NB4 (cell line): Measurements from ENCODE around the gene NUP62.
A peak's percentile ranks its signal among the peaks of the same experiment; 100 is the strongest.

Source experiments
- DNase-seq: peaks from one replicate; pipeline ENCODE4 v3.0.0; 2010; ENCODE audit warnings: low read depth
- H3K4me3 ChIP-seq: one replicate; pipeline ENCODE4 v1.5.1; 2011; ENCODE audit warnings: mild to moderate bottlenecking, low read depth, low read length, moderate library complexity
- MYC ChIP-seq: IDR thresholded peaks from 2 replicates; pipeline ENCODE4 v1.6.1; 2011; ENCODE audit warnings: low read depth, low read length
- POLR2A ChIP-seq: IDR thresholded peaks from 2 replicates; pipeline ENCODE4 v1.6.1; 2011; ENCODE audit warnings: mild to moderate bottlenecking; ENCODE audit not compliant: insufficient read length; ENCODE audit errors: extremely low read depth
- TF ChIP-seq, protein P1 (sequence below): IDR thresholded peaks from one replicate; pipeline ENCODE4 v1.5.1; 2012; ENCODE audit warnings: low read depth, low read length
- TF ChIP-seq, protein P2 (sequence below): IDR thresholded peaks from 2 replicates; pipeline ENCODE4 v1.6.1; 2011; ENCODE audit warnings: low read depth, low read length

The NUP62 gene

DNA sequence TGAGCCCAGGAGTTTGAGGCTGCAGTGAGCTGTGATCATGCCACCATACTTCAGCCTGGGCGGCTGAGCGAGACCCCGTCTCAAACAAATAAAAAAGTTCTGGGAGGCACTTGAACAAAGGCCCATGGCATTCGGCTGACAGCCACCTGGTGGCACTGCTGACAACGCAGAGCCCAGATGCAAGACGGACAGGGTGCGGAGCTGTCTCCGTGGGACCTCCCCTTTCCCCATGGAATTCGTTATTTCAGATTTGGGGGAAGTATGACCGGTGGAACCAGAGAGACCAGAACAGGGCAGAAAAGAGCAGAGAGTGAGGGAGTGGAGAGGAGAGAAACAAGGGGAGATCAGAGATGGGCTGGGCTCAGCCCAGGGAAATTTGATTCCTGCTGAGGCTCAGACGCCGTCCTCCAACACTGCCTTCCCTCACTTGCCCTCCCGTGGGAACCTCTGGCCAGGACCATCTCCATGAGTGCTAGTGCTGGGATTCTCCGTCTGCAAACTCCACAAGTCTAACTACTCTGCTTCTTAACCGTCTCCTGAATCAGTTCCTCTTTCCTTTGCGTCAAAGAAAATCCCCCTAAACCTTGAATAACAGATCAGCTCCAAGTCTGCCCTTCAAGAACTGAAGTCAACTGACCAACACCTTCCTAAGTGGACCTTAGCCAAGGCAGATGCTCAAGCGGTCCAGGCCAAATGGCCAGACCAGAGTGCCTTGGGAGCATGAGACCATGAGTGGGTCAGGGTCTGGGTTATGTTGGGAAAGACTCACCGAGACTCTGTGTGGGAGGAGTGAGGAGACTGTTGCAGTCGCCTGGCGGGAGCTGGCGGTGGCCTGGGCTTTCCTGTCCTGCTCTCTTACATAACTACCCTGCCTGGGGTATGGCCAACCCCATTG lies 12.2 kb downstream of the NUP62 start:
- TF ChIP-seq, protein P1, sequence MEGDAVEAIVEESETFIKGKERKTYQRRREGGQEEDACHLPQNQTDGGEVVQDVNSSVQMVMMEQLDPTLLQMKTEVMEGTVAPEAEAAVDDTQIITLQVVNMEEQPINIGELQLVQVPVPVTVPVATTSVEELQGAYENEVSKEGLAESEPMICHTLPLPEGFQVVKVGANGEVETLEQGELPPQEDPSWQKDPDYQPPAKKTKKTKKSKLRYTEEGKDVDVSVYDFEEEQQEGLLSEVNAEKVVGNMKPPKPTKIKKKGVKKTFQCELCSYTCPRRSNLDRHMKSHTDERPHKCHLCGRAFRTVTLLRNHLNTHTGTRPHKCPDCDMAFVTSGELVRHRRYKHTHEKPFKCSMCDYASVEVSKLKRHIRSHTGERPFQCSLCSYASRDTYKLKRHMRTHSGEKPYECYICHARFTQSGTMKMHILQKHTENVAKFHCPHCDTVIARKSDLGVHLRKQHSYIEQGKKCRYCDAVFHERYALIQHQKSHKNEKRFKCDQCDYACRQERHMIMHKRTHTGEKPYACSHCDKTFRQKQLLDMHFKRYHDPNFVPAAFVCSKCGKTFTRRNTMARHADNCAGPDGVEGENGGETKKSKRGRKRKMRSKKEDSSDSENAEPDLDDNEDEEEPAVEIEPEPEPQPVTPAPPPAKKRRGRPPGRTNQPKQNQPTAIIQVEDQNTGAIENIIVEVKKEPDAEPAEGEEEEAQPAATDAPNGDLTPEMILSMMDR = peak; percentile 20
- TF ChIP-seq MYC = no peak
- H3K4me3 ChIP-seq = no peak overlapping the region
- DNase-seq = peak; percentile 70

DNA sequence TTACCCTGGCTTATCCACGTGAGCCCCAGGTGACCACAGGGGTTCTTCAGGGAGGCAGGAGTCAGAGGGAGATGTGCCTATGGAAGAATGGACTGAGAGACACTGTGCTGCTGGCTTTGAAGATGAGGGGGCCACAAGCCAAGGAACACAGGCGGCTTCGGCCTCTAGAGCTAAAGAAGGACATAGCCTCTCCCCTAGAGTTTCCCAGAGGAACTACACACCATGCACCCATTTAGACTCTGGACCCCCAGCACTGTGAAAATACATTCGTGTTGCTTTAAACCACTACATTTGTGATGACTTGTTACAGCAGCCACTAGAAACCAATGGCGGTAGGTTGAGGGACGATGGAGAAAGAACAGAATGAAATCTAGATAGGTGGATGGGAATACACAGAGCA lies 14.0 kb downstream of the NUP62 start:
- H3K4me3 ChIP-seq = no peak overlapping the region
- TF ChIP-seq, protein P1 = peak; percentile 16
- TF ChIP-seq, protein P2, sequence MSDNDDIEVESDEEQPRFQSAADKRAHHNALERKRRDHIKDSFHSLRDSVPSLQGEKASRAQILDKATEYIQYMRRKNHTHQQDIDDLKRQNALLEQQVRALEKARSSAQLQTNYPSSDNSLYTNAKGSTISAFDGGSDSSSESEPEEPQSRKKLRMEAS = no peak
- DNase-seq = no peak

DNA sequence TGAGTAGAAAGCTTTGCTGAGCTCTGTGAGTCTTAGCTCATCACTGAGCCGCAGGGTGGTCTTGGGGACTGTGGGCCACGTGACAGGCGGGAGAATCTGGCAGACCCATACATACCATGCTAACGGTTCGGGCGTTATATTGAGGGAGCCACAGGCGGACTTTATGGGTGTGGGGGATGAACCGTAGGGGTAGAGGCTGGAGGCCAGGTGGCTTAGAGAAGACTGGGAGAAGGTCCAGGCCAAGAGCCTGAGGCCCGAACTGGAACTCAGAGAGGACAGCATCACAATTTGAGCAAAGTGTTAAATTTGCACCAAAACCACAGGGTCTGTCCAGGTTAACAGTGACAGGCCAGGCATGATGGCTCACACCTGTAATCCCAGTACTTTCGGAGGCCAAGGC lies 15.6 kb downstream of the NUP62 start:
- H3K4me3 ChIP-seq = no peak overlapping the region
- DNase-seq = no peak
- TF ChIP-seq, protein P2 = no peak
- TF ChIP-seq, protein P1 = no peak
- TF ChIP-seq POLR2A (no peak), MYC (no peak)

DNA sequence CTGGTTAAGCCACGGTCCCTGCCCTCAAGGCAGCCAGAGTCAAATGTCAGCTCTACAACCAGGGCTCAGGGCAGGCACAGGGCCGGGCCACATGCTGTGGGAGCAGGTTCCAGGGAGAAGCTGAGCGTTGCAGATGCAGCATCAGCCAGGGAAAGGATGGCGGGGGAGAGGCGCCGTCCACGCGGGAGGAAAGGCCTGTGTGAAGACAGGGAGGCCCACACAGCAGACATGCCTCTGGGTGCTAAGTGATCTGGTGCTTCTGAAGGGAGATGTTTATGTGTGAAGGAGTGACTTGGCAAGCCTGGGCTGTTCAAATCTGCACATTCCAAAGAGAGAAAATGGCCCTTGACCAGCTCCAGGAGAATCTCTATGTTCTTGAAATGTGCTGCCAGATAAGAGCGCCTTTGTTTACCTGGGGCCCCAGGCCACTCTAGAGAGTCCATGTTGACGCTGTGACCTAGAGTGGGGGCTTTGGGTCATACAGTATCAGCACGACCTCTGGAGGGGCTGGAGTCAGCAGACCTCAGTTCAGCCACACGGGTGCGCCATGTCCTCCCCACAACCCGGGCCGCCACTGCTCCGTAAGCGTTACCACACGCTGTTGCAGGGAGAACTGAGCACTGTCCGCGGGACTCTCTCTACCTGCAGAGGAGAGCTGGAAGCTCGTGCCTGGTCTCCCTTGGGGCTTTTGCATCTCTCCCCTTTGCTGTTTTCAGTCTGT lies 16.2 kb downstream of the NUP62 start:
- TF ChIP-seq, protein P1 = no peak
- DNase-seq = no peak
- H3K4me3 ChIP-seq = no peak overlapping the region

DNA sequence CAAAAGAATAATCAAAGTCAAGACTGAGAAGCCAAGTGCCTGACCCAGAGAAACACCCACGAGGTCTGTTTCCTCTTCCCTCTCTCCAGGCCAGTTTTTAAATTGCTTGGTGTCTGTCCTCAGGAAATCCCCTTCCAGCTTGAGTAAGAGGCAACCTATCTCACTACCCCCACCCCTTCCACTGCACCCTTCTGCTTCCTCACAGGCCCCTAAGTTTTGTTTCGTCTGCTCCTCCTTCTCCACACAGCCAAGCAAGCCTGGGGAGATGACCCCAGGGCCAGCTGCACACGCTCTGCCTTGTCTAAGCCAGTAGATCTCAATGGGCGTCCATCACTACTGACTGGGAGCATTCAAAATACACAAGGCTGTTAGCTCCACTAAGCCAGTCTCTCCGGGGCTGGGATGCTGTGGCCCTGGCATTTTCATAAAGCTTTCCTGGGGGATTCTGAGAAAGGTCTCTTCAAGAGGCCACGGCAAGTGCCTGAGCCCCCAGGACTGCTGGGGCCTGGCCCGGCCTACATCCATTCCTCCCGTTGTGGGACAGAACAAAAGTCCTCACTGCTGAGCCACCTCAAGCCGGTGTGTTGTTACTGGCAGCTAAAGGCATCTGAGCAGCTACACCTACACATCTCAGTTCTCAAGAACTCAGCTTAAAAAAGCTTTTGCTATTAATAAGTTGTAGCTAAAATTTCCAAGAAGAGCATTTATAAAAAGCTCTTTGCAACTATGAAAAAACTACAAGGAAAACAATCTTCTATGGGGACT lies 17.7 kb downstream of the NUP62 start:
- no peak overlapping the region for H3K4me3 ChIP-seq
- DNase-seq = peak; percentile 42
- TF ChIP-seq, protein P2 = no peak
- TF ChIP-seq POLR2A (no peak), MYC (no peak)
- TF ChIP-seq, protein P1 = no peak
